Measurements from ENCODE around the gene WDR18.

- TF ChIP-seq POLR2A (IDR thresholded peaks at IDR 0.05; ENCODE audit: low read depth, low read length): no peak
- TF ChIP-seq TAF1 (IDR thresholded peaks at IDR 0.05; ENCODE audit: low read depth, low read length): no peak
These were observed 26.7 kb downstream of the WDR18 start for GRCh38 chr19:1010586-1011510.
